Astrocyte (in vitro differentiated cells and primary cell): Measurements from ENCODE around the gene PDE3A.

ENCODE experiments used
- CTCF ChIP-seq: IDR thresholded peaks from 2 replicates; pipeline ENCODE4 v1.5.1; 2011; ENCODE audit warnings: low read depth, mild to moderate bottlenecking, inconsistent platforms, low read length, moderate library complexity; ENCODE audit not compliant: insufficient read depth
- EZH2 ChIP-seq: IDR thresholded peaks from 2 replicates; pipeline ENCODE4 v1.6.1; 2012; ENCODE audit warnings: mild to moderate bottlenecking, low read length, inconsistent platforms; ENCODE audit not compliant: insufficient read depth

- no peak for TF ChIP-seq CTCF
- TF ChIP-seq EZH2 = no peak
These were observed 441 bp downstream of the PDE3A start for GRCh38 chr12:20368651-20369304.
